GM18951 (cell line): ENCODE data around the gene ZNF813.

ENCODE experiments used
- POLR2A ChIP-seq: IDR thresholded peaks from 4 replicates; pipeline ENCODE4 v1.6.1; 2011; ENCODE audit warnings: mild to moderate bottlenecking; ENCODE audit not compliant: insufficient read length, insufficient read depth; ENCODE audit errors: extremely low read depth
- in situ Hi-C: fragments of 300-500 bp; cut with MboI; formaldehyde crosslinking; loops from one replicate; pipeline ENCODE4 v1.12.0; 2022; ENCODE audit warnings: low sequenced_read_pairs, mixed read lengths, inconsistent platforms; ENCODE audit not compliant: unreplicated experiment

The ZNF813 gene

GRCh38 chr19:53545271-53546065 lies 77.9 kb downstream of the ZNF813 start:
- in situ Hi-C loops = no loop called here
- TF ChIP-seq POLR2A = no peak
